ENCODE data around the gene PNMA1.

The PNMA1 gene
- long read RNA-seq, donor 1, transcript PNMA1-201 (1 exons, 2,590 nt), result major isoform, 99 of 99 reads
- long read RNA-seq, donor 1, partial matches to known transcripts, result 0 of 99 reads
- long read RNA-seq, donor 1, other reads (novel, unspliced or antisense), result 0 of 99 reads
- long read RNA-seq, donor 2, transcript PNMA1-201 (1 exons, 2,590 nt), result major isoform, 74 of 74 reads
- long read RNA-seq, donor 2, partial matches to known transcripts, result 0 of 74 reads
- long read RNA-seq, donor 2, other reads (novel, unspliced or antisense), result 0 of 74 reads
- long read RNA-seq, donor 3, transcript PNMA1-201 (1 exons, 2,590 nt), result major isoform, 60 of 60 reads
- long read RNA-seq, donor 3, partial matches to known transcripts, result 0 of 60 reads
- long read RNA-seq, donor 3, other reads (novel, unspliced or antisense), result 0 of 60 reads
- long read RNA-seq, donor 4, transcript PNMA1-201 (1 exons, 2,590 nt), result major isoform, 87 of 87 reads
- long read RNA-seq, donor 4, partial matches to known transcripts, result 0 of 87 reads
- long read RNA-seq, donor 4, other reads (novel, unspliced or antisense), result 0 of 87 reads
- long read RNA-seq, donor 5, transcript PNMA1-201 (1 exons, 2,590 nt), result major isoform, 93 of 93 reads
- long read RNA-seq, donor 5, partial matches to known transcripts, result 0 of 93 reads
- long read RNA-seq, donor 5, other reads (novel, unspliced or antisense), result 0 of 93 reads
- long read RNA-seq, donor 6, transcript PNMA1-201 (1 exons, 2,590 nt), result major isoform, 89 of 89 reads
- long read RNA-seq, donor 6, partial matches to known transcripts, result 0 of 89 reads
- long read RNA-seq, donor 6, other reads (novel, unspliced or antisense), result 0 of 89 reads
- long read RNA-seq, donor 7, result 0 reads
- long read RNA-seq, donor 8, transcript PNMA1-201 (1 exons, 2,590 nt), result major isoform, 72 of 72 reads
- long read RNA-seq, donor 8, partial matches to known transcripts, result 0 of 72 reads
- long read RNA-seq, donor 8, other reads (novel, unspliced or antisense), result 0 of 72 reads

GRCh38 chr14:73713803-73714655, at the start of gene PNMA1:
Gene PNMA1 (minus strand): TSS chr14:73714384. CDS start chr14:73713639, 745 bp downstream.
- peak; percentile 95 for DNase-seq

DNA sequence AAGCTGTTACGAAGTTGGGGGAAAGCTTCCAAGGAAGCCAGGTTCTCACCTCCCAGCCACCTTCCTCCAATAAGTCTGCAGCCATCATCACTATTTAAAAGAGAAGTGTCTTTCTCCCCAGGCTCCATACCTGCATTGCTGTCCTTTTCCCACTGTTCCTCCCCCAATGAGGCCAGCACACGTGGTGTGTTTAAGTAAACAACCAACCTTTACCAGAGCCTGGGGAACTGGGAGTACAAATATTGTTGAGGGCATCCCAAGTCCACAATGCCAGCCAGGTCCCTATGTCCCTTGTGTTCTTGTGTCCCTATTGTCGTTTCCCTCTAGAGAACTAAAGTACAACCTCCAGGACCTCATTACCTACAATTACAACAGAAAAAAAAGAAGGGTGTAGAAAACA, 49.2 kb upstream of the PNMA1 start:
- no peak for DNase-seq

DNA sequence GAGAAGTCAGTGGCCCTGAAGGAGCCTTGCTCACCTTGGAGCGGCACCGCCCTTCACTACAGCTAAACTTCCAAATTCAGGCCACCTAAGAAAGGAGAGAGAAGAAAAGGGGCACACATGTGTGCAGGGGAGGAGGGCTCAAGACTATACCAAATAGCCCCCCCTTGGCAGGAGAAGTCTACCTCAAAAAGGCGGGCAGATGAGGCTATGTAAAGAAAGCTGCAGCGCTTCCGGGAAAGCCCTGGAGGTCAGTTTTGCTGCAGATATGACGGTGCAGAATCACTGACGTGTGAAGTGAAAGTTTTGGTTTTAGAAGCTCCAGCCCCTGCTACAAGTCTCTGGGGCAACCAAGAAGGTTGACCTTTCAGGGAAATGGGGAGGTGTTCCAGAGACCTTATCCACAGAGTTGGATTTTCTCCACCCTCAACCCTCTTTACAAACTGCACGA, 48.2 kb upstream of the PNMA1 start:
- DNase-seq, result no peak

GRCh38 chr14:73761618-73762355, 47.6 kb upstream of the PNMA1 start:
- DNase-seq, result no peak

DNA sequence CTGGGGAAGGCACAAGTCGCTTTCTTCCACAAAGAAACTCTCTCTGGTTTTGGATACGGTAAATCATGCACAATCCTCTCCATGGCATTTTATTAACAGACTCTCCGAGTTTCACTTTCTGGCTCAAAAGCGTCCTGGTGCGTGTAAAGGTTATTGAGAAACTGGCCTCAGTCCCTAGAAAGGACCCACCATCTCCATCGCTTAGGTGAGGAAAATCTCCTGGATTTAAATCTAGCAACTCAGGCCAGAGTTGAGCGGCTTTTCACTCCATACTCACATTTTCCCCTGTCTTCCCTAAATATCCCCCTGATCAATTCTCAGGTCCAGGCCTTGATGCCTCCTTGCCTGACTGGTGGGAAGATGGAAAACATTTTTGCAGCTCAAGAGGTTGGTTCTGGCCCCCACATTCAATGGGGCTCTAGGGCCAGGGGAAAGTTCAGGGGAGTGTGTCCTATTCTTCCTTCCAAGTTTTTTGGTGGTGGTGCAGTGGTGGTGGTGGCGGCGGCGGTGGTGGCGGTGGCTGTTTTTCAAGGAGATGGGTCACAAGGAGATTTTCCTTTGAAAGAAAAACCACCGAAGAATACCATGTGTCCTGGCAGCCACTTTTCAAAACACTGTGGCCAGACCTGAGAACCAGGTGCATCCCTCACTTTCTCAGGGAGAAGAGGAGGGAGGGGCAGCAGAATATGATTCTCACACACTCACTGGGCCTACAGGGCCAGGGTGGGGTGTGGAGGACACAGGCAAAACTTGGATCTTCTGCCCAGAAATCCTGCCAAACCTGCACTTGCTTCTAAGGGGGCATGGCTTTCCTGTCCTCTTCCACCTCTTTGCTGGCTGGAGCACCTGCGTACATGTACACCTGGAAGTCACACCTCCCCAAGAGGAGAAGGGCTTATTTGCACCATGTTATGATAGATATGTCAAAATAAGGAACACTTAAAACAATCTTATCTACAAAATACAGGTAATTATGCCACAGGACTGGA, 46.7 kb upstream of the PNMA1 start:
- DNase-seq, result no peak

GRCh38 chr14:73759714-73760597, 45.8 kb upstream of the PNMA1 start:
- DNase-seq, result peak; percentile 90

GRCh38 chr14:73759183-73759713, 45.1 kb upstream of the PNMA1 start:
- DNase-seq, result peak; percentile 77

- peak; percentile 80 for DNase-seq
Measured at GRCh38 chr14:73758392-73759182, 44.4 kb upstream of the PNMA1 start.

- no peak for DNase-seq
Measured at GRCh38 chr14:73757876-73758391, 43.8 kb upstream of the PNMA1 start.

DNA sequence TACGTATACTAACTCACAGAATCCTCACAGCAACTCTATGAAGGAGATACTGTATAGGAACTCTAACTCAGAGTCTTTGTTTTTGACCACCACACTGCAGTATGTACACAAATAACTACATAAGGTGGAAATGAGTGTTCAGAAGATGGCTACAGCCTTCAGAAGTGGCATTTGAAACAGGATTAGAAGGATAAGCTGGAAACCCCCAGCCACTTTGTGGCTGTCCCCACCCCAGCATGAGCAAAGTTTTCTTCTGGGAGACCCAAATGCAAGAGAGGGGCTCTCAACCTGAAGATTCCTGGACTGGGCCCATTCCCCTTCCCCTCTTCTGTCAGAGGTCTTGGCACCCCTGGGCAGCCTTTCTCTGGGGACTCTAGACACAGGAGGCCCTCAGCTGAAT, 43.2 kb upstream of the PNMA1 start:
- DNase-seq, result no peak

- no peak for DNase-seq
Measured at GRCh38 chr14:73755434-73756014, 41.3 kb upstream of the PNMA1 start.

DNA sequence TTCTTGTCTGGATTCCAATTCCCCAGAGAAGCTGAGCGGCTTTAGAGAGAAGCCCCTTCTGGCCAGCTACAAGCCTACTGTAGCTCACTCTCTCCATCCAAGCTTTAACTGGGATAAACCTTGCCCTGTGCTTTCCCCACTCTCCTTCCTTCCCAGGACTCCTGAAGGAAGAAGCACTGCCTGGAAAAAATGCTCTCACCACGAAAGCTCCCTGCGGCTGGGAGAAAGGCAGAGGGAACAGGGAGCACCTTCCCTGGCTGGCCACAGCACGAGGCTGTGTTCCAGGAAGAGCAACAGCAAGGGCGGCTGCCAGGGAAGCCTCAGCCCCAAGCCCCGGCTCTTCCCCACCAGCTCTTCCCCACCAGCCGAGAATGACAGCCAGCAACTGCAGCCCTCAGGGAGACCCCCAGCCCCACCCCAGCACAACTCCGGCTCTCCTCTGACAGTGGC, 40.8 kb upstream of the PNMA1 start:
- no peak for DNase-seq

DNA sequence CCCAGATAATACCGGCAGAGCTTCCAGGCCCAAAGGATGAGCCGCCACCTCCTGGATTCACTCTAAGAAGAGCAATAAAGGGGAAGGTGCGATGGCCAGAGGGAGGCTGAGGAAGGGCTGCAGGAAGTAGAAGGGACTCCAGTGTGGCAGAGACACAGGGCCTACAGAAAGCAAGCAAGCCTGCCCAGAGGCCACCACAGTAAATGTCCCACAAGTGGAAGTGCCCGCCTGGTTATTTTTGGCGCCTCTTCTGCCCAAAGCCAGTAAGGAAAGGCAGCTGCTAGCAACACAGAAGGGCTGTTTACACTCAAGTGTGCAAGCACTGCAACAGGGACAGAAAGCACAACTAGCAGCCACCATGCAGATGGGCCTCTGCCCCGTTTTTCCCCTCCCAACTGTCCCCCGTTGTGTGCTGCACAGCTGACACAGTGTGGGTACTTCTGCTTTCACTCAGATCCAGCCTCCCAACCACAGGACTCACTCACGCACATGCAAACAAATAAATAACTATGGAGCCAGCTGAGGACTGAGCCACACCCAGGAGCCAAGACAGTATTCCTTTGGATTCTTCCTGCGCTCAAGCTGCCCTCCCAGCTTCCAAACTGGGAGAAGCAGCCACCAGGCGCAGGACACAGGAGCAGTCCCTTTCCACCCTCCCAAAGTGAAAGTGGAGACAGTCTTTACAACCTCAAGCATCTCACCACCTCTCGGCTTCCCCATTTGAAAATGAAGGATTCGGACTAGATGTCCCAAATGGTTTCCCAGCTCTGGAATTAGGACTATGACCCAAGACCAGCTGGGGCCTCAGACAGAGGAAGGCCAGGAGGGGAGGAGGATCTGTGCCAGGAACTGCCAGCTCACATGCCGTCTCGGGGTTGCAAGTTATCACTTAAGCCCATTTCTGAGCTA, 40.0 kb upstream of the PNMA1 start:
- no peak for DNase-seq

GRCh38 chr14:73753124-73753886, 39.1 kb upstream of the PNMA1 start:
- no peak for DNase-seq
